GM10266 (cell line): ENCODE measurements around the gene RPS6KL1.

Source experiments
- DNase-seq: peaks from one replicate; pipeline ENCODE4 v3.0.0; 2012; ENCODE audit errors: extremely low spot score
- CTCF ChIP-seq: IDR thresholded peaks from 2 replicates; pipeline ENCODE4 v1.5.1; 2012; ENCODE audit warnings: mild to moderate bottlenecking, low read depth; ENCODE audit not compliant: control insufficient read depth, insufficient read depth; ENCODE audit errors: missing control alignments

The RPS6KL1 gene

GRCh38 chr14:74921987-74922751 lies 891 bp downstream of the RPS6KL1 start:
- peak; percentile 18 for DNase-seq
- TF ChIP-seq CTCF = no peak

GRCh38 chr14:74921053-74921620 lies 1.9 kb downstream of the RPS6KL1 start:
- TF ChIP-seq CTCF = no peak
- DNase-seq = no peak

GRCh38 chr14:74920281-74920680 lies 2.8 kb downstream of the RPS6KL1 start:
- no peak for DNase-seq
- no peak for TF ChIP-seq CTCF

GRCh38 chr14:74919421-74920165 lies 3.5 kb downstream of the RPS6KL1 start:
- DNase-seq = no peak
- TF ChIP-seq CTCF = no peak

GRCh38 chr14:74918380-74918779 lies 4.7 kb downstream of the RPS6KL1 start:
- DNase-seq = no peak
- no peak for TF ChIP-seq CTCF

GRCh38 chr14:74917646-74918081 lies 5.4 kb downstream of the RPS6KL1 start:
- TF ChIP-seq CTCF = no peak
- no peak for DNase-seq

- DNase-seq = peak; percentile 6
- no peak for TF ChIP-seq CTCF
Observed at GRCh38 chr14:74917178-74917543, 5.9 kb downstream of the RPS6KL1 start.
